Measurements from ENCODE around the gene AGFG2. TPM values are rescaled to one million over a fixed set of nuclear protein-coding genes. Genes with fewer than 3 reads are reported as not detected.

The AGFG2 gene
- total RNA-seq, 3 donors from 2014 or later (not counting 1 experiment from before 2014, with no cell fraction given): 21.5 to 32.6 (median 22.2) TPM

GRCh38 chr7:100606313-100606712 is 67.3 kb downstream of the AGFG2 start:
- ATAC-seq (no peak), DNase-seq (no peak)
- H3K27ac ChIP-seq (ENCODE audit: low read length): no peak overlapping the region
- TF ChIP-seq, protein P1, sequence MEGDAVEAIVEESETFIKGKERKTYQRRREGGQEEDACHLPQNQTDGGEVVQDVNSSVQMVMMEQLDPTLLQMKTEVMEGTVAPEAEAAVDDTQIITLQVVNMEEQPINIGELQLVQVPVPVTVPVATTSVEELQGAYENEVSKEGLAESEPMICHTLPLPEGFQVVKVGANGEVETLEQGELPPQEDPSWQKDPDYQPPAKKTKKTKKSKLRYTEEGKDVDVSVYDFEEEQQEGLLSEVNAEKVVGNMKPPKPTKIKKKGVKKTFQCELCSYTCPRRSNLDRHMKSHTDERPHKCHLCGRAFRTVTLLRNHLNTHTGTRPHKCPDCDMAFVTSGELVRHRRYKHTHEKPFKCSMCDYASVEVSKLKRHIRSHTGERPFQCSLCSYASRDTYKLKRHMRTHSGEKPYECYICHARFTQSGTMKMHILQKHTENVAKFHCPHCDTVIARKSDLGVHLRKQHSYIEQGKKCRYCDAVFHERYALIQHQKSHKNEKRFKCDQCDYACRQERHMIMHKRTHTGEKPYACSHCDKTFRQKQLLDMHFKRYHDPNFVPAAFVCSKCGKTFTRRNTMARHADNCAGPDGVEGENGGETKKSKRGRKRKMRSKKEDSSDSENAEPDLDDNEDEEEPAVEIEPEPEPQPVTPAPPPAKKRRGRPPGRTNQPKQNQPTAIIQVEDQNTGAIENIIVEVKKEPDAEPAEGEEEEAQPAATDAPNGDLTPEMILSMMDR (IDR thresholded peaks at IDR 0.05): no peak
- intact Hi-C loops (cut with micrococcal nuclease): no loop called here
- H3K4me1 Mint-ChIP-seq: peaks cover 16 to 23% of the 10 kb centered on the region in 2 donors
- peaks cover 30% of the 10 kb centered on the region for H3K4me1 ChIP-seq (ENCODE audit: control insufficient read depth, insufficient read depth, low read length)
- 95% methylated on average over 12 of the region's 12 CpGs for WGBS (ENCODE audit: insufficient coverage)
- H3K27me3 ChIP-seq (ENCODE audit: control insufficient read depth, insufficient read depth, low read length): no peaks in the 10 kb centered on the region
- no peaks in the 10 kb centered on the region for H3K9me3 ChIP-seq (ENCODE audit: control insufficient read depth, insufficient read depth, low read length)
- no peak overlapping the region for H3K4me3 Mint-ChIP-seq
- no peaks in the 10 kb centered on the region for H3K36me3 Mint-ChIP-seq
- H3K27ac Mint-ChIP-seq: no peak overlapping the region
- no peaks in the 10 kb centered on the region for H3K36me3 ChIP-seq (ENCODE audit: control insufficient read depth, insufficient read depth, low read length)
- no peaks in the 10 kb centered on the region for H3K9me3 Mint-ChIP-seq
- no peak overlapping the region for H3K4me3 ChIP-seq (ENCODE audit: low read length)
- no peaks in the 10 kb centered on the region for H3K27me3 Mint-ChIP-seq (ENCODE audit: low read depth in 2 of 2)

GRCh38 chr7:100607111-100607510 is 68.1 kb downstream of the AGFG2 start:
- Histone ChIP-seq H3K9me3 (ENCODE audit: control insufficient read depth, insufficient read depth, low read length) (no peaks in the 10 kb centered on the region), H3K27ac (ENCODE audit: low read length) (no peak overlapping the region), H3K4me3 (ENCODE audit: low read length) (no peak overlapping the region), H3K27me3 (ENCODE audit: control insufficient read depth, insufficient read depth, low read length) (no peaks in the 10 kb centered on the region), H3K36me3 (ENCODE audit: control insufficient read depth, insufficient read depth, low read length) (no peaks in the 10 kb centered on the region), H3K4me1 (ENCODE audit: control insufficient read depth, insufficient read depth, low read length) (peaks cover 34% of the 10 kb centered on the region)
- H3K4me1 Mint-ChIP-seq: peaks cover 22 to 30% of the 10 kb centered on the region in 2 donors
- no peaks in the 10 kb centered on the region for H3K36me3 Mint-ChIP-seq
- H3K9me3 Mint-ChIP-seq: no peaks in the 10 kb centered on the region
- intact Hi-C loops (cut with micrococcal nuclease): no loop called here
- ATAC-seq (no peak), DNase-seq (no peak)
- TF ChIP-seq, protein P1 (IDR thresholded peaks at IDR 0.05): no peak
- H3K27ac Mint-ChIP-seq: peak overlapping the region in 1 of 2 donors; percentile 44
- no peak overlapping the region for H3K4me3 Mint-ChIP-seq
- whole genome bisulfite sequencing (ENCODE audit: insufficient coverage): 88% methylated on average over 6 of the region's 8 CpGs
- H3K27me3 Mint-ChIP-seq (ENCODE audit: low read depth in 2 of 2): no peaks in the 10 kb centered on the region

- no peaks in the 10 kb centered on the region for H3K36me3 Mint-ChIP-seq
- Histone ChIP-seq H3K9me3 (ENCODE audit: control insufficient read depth, insufficient read depth, low read length) (no peaks in the 10 kb centered on the region), H3K27ac (ENCODE audit: low read length) (no peak overlapping the region), H3K36me3 (ENCODE audit: control insufficient read depth, insufficient read depth, low read length) (peaks cover 3% of the 10 kb centered on the region), H3K4me3 (ENCODE audit: low read length) (no peak overlapping the region), H3K27me3 (ENCODE audit: control insufficient read depth, insufficient read depth, low read length) (no peaks in the 10 kb centered on the region), H3K4me1 (ENCODE audit: control insufficient read depth, insufficient read depth, low read length) (peaks cover 34% of the 10 kb centered on the region)
- peak overlapping the region in 1 of 2 donors; percentile 99 for H3K27ac Mint-ChIP-seq
- ATAC-seq (no peak), DNase-seq (no peak)
- TF ChIP-seq, protein P1 (IDR thresholded peaks at IDR 0.05): no peak
- intact Hi-C loops (cut with micrococcal nuclease): no loop called here
- H3K9me3 Mint-ChIP-seq: no peaks in the 10 kb centered on the region
- H3K27me3 Mint-ChIP-seq (ENCODE audit: low read depth in 2 of 2): no peaks in the 10 kb centered on the region
- H3K4me1 Mint-ChIP-seq: peaks cover 25 to 37% of the 10 kb centered on the region in 2 donors
- WGBS (ENCODE audit: insufficient coverage): 90% methylated on average over 5 of the region's 5 CpGs
- H3K4me3 Mint-ChIP-seq: peak overlapping the region; percentile 99
Observed at GRCh38 chr7:100609958-100610357, 71.0 kb downstream of the AGFG2 start.
